UCSD-AML1 (cell line): Measurements from ENCODE around the gene HOXC12.

ENCODE experiments used
- DNase-seq: peaks from one replicate; lab custom pipeline; 2025; ENCODE audit not compliant: unreplicated experiment; lab: John Stamatoyannopoulos, UW

HOXC12 gene

GRCh38 chr12:53940443-53941014 is 14.2 kb upstream of the HOXC12 start:
- DNase-seq, result no peak

- DNase-seq, result no peak
These were observed 13.5 kb upstream of the HOXC12 start for GRCh38 chr12:53941187-53941586.

- DNase-seq, result no peak
These were observed 13.0 kb upstream of the HOXC12 start for GRCh38 chr12:53941750-53942149.

GRCh38 chr12:53942467-53942997 is 12.2 kb upstream of the HOXC12 start:
- DNase-seq, result no peak

- DNase-seq, result no peak
These were observed 10.5 kb upstream of the HOXC12 start for GRCh38 chr12:53944209-53944608.

- no peak for DNase-seq
These were observed 9.5 kb upstream of the HOXC12 start for GRCh38 chr12:53944907-53945847.

- DNase-seq, result no peak
These were observed 7.0 kb upstream of the HOXC12 start for GRCh38 chr12:53947743-53948142.

- DNase-seq, result no peak
These were observed 5.8 kb upstream of the HOXC12 start for GRCh38 chr12:53948650-53949593.

- DNase-seq, result no peak
These were observed 4.9 kb upstream of the HOXC12 start for GRCh38 chr12:53949631-53950436.

GRCh38 chr12:53950437-53950773 is 4.3 kb upstream of the HOXC12 start:
- no peak for DNase-seq

- DNase-seq, result no peak
These were observed 3.7 kb upstream of the HOXC12 start for GRCh38 chr12:53950789-53951576.

- no peak for DNase-seq
These were observed 2.9 kb upstream of the HOXC12 start for GRCh38 chr12:53951577-53952334.

- DNase-seq, result no peak
These were observed 2.4 kb upstream of the HOXC12 start for GRCh38 chr12:53952335-53952694.

- no peak for DNase-seq
These were observed 1.6 kb upstream of the HOXC12 start for GRCh38 chr12:53952871-53953734.

GRCh38 chr12:53953831-53954693 is 641 bp upstream of the HOXC12 start:
- DNase-seq, result no peak

GRCh38 chr12:53955036-53955775 is 503 bp downstream of the HOXC12 start:
- DNase-seq, result no peak
